ENCODE results near the gene PTPRD. TPM values are rescaled to one million over a fixed set of nuclear protein-coding genes. Genes with fewer than 3 reads are reported as not detected.

The PTPRD gene
- total RNA-seq, 1 experiment from 2014 or later: 0.02 TPM

DNA sequence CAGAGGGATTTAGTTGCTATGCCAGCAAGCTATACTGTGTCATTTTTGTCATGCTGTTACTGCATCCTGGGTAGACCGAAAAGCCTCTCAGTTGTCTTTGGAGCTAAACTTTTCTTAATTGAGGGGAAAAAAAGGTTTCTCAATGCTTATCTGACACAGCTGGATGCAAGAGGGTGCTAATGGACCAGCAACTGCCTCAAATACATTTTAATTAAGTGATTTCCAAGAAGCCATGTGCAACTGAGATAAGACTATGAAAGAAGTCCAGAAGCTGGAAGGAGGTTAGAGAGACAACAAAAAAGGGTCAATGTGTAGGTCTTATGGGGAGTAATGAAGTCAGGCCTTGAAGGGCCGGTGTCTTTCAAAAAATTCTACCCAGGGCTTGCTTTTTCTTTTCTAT, 2347.5 kb downstream of the PTPRD start:
- intact Hi-C loops (cut with micrococcal nuclease): no loop called here
- Histone ChIP-seq H3K79me2 (ENCODE audit: insufficient read depth, low read length) (no peaks in the 10 kb centered on the region), H4K20me1 (ENCODE audit: insufficient read depth) (no peaks in the 10 kb centered on the region), H3K27ac (ENCODE audit: low read depth, low read length) (no peak overlapping the region), H3K4me1 (ENCODE audit: control insufficient read depth in 1 of 2, insufficient read depth in 2 of 2, low read length in 2 of 2) (no peaks in the 10 kb centered on the region), H3K4me2 (ENCODE audit: low read length) (no peak overlapping the region), H3K27me3 (ENCODE audit: insufficient read depth, low read length) (no peaks in the 10 kb centered on the region), H3K9ac (ENCODE audit: low read length) (no peak overlapping the region), H3K4me3 (replicated peaks in 1 of 2; ENCODE audit: low read depth in 1 of 2, low read length in 2 of 2) (no peak overlapping the region), H3K36me3 (ENCODE audit: control insufficient read depth in 1 of 2, insufficient read depth in 2 of 2, low read length in 2 of 2) (no peaks in the 10 kb centered on the region), H3K9me3 (ENCODE audit: control insufficient read depth in 1 of 2, insufficient read depth in 1 of 2, low read depth in 1 of 2, low read length in 2 of 2) (peaks cover 12 to 33% of the 10 kb centered on the region in 2 experiments; a peak in 2 of 4 replicates), H2AFZ (ENCODE audit: low read depth, low read length, poor library complexity, severe bottlenecking) (no peak overlapping the region), H3K9me2 (ENCODE audit: insufficient read depth) (no peaks in the 10 kb centered on the region)
- ChIA-PET POLR2A (no interaction called here), CTCF (no interaction called here), RAD21 (ENCODE audit: low non-redundant PET in 1 of 2, low total read pairs in 2 of 2, uncharacterized antibody in 2 of 2, unreplicated experiment in 2 of 2) (no interaction called here)
- ATAC-seq (no peak), DNase-seq (ENCODE audit: low read depth, low spot score) (no peak)
- TF ChIP-seq RAD21 (IDR thresholded peaks at IDR 0.05; ENCODE audit: low read depth): no peak
- TF ChIP-seq, protein P1, sequence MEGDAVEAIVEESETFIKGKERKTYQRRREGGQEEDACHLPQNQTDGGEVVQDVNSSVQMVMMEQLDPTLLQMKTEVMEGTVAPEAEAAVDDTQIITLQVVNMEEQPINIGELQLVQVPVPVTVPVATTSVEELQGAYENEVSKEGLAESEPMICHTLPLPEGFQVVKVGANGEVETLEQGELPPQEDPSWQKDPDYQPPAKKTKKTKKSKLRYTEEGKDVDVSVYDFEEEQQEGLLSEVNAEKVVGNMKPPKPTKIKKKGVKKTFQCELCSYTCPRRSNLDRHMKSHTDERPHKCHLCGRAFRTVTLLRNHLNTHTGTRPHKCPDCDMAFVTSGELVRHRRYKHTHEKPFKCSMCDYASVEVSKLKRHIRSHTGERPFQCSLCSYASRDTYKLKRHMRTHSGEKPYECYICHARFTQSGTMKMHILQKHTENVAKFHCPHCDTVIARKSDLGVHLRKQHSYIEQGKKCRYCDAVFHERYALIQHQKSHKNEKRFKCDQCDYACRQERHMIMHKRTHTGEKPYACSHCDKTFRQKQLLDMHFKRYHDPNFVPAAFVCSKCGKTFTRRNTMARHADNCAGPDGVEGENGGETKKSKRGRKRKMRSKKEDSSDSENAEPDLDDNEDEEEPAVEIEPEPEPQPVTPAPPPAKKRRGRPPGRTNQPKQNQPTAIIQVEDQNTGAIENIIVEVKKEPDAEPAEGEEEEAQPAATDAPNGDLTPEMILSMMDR (IDR thresholded peaks at IDR 0.05 in 2 of 3, conservative IDR thresholded peaks at IDR 0.05 in 1 of 3; ENCODE audit: borderline replicate concordance in 1 of 3, insufficient read depth in 1 of 3, low read depth in 2 of 3, low read length in 2 of 3): no peak
- TF ChIP-seq EGR1 (IDR thresholded peaks at IDR 0.05; ENCODE audit: low read depth): no peak
- TF ChIP-seq JUND (IDR thresholded peaks at IDR 0.05): no peak
- TF ChIP-seq CEBPB (IDR thresholded peaks at IDR 0.05; ENCODE audit: low read depth): no peak
- no peak for TF ChIP-seq EZH2phosphoT487 (IDR thresholded peaks at IDR 0.05; ENCODE audit: borderline replicate concordance)
- TF ChIP-seq, protein P2, sequence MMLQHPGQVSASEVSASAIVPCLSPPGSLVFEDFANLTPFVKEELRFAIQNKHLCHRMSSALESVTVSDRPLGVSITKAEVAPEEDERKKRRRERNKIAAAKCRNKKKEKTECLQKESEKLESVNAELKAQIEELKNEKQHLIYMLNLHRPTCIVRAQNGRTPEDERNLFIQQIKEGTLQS (IDR thresholded peaks at IDR 0.05): no peak
- no peak for TF ChIP-seq FOSL1 (IDR thresholded peaks at IDR 0.05; ENCODE audit: low read depth)
- TF ChIP-seq CBX3 (IDR thresholded peaks at IDR 0.05; ENCODE audit: low read depth): no peak
- no peak for TF ChIP-seq SRF (IDR thresholded peaks at IDR 0.05; ENCODE audit: low read depth)
- no TSS peak for BruUV-seq (replicated peaks)
